Stimulated activated CD4-positive, alpha-beta T cell treated with anti-CD3 and anti-CD28 coated beads, TNF-alpha, amount 100 ng/mL, for 4 hours (primary cell): Measurements from ENCODE around the gene PRICKLE2.

Source experiments
- DNase-seq, 3 experiments: peaks; one replicate each; pipeline ENCODE4 v3.0.0-alpha.2; 2020; ENCODE audit warnings: low read depth in 3 of 3

PRICKLE2 gene

GRCh38 chr3:64074895-64075679 lies 150.2 kb downstream of the PRICKLE2 start:
- no peak for DNase-seq

- no peak for DNase-seq
These were observed 151.2 kb downstream of the PRICKLE2 start for GRCh38 chr3:64074060-64074459.

GRCh38 chr3:64073158-64073761 lies 152.0 kb downstream of the PRICKLE2 start:
- DNase-seq: no peak

GRCh38 chr3:64072126-64072525 lies 153.1 kb downstream of the PRICKLE2 start:
- DNase-seq: no peak

- DNase-seq: no peak
These were observed 154.6 kb downstream of the PRICKLE2 start for GRCh38 chr3:64070704-64071103.

- no peak for DNase-seq
These were observed 157.5 kb downstream of the PRICKLE2 start for GRCh38 chr3:64067506-64068346.

GRCh38 chr3:64064804-64065203 lies 160.5 kb downstream of the PRICKLE2 start:
- no peak for DNase-seq

GRCh38 chr3:64063983-64064438 lies 161.3 kb downstream of the PRICKLE2 start:
- DNase-seq: no peak

- DNase-seq: no peak
These were observed 161.9 kb downstream of the PRICKLE2 start for GRCh38 chr3:64063207-64063982.

- DNase-seq: no peak
These were observed 163.6 kb downstream of the PRICKLE2 start for GRCh38 chr3:64061628-64062027.

- DNase-seq: no peak
These were observed 165.6 kb downstream of the PRICKLE2 start for GRCh38 chr3:64059484-64060175.

- DNase-seq: no peak
These were observed 166.7 kb downstream of the PRICKLE2 start for GRCh38 chr3:64058566-64058965.

- no peak for DNase-seq
These were observed 168.0 kb downstream of the PRICKLE2 start for GRCh38 chr3:64057231-64057630.

- DNase-seq: no peak
These were observed 168.6 kb downstream of the PRICKLE2 start for GRCh38 chr3:64056606-64057180.

GRCh38 chr3:64055076-64055475 lies 170.2 kb downstream of the PRICKLE2 start:
- no peak for DNase-seq

- no peak for DNase-seq
These were observed 170.8 kb downstream of the PRICKLE2 start for GRCh38 chr3:64054488-64054887.

GRCh38 chr3:64053581-64053980 lies 171.7 kb downstream of the PRICKLE2 start:
- DNase-seq: no peak

- DNase-seq: no peak
These were observed 172.1 kb downstream of the PRICKLE2 start for GRCh38 chr3:64053117-64053516.

- DNase-seq: no peak
These were observed 175.4 kb downstream of the PRICKLE2 start for GRCh38 chr3:64049832-64050231.

GRCh38 chr3:64049136-64049535 lies 176.1 kb downstream of the PRICKLE2 start:
- DNase-seq: no peak

- DNase-seq: no peak
These were observed 176.6 kb downstream of the PRICKLE2 start for GRCh38 chr3:64048631-64049061.
